ENCODE results near the gene FNDC3B.

The FNDC3B gene

DNA sequence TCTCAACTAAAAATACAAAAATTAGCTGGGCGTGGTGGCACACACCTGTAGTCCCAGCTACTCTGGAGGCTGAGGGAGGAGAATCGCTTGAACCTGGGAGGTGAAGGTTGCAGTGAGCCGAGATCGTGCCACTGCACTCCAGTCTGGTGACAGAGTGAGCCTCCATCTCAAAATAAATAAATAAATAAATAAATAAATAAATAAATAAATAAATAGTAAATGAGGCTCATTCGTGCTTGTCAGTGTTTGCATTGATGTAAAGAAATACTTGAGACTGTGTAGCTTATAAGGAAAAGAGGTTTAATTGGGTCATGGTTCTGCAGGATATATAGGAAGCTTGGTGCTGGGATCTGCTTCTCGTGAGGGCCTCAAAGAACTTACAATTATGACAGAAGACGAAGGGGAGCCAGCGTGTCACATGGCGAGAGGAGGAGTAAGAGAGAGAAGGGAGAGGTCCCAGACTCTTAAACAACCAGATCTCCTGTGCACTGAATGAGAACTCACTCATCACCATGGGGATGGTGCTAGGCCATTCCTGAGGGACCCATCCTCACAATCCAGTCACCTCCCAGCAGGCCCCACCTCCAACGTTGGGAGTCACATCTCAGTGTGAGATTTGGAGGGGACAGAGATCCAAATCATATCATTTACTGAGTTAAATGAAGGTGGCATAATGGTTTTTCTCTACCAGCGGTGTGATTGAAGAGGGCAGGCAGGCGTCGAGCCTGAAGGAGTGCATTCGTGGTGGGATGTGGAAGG is 104.5 kb downstream of the FNDC3B start (continued):
- TF ChIP-seq, protein P1, sequence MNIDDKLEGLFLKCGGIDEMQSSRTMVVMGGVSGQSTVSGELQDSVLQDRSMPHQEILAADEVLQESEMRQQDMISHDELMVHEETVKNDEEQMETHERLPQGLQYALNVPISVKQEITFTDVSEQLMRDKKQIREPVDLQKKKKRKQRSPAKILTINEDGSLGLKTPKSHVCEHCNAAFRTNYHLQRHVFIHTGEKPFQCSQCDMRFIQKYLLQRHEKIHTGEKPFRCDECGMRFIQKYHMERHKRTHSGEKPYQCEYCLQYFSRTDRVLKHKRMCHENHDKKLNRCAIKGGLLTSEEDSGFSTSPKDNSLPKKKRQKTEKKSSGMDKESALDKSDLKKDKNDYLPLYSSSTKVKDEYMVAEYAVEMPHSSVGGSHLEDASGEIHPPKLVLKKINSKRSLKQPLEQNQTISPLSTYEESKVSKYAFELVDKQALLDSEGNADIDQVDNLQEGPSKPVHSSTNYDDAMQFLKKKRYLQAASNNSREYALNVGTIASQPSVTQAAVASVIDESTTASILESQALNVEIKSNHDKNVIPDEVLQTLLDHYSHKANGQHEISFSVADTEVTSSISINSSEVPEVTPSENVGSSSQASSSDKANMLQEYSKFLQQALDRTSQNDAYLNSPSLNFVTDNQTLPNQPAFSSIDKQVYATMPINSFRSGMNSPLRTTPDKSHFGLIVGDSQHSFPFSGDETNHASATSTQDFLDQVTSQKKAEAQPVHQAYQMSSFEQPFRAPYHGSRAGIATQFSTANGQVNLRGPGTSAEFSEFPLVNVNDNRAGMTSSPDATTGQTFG (tag by site-specific recombination; IDR thresholded peaks at IDR 0.05; ENCODE audit: borderline replicate concordance), result no peak
- no peak for TF ChIP-seq KLF10 (tag by site-specific recombination; IDR thresholded peaks at IDR 0.05)
- 0 out of 2 replicates have a peak, but pooled peaks have one; percentile 23 for TF ChIP-seq ZNF19 (tag by site-specific recombination; IDR thresholded peaks at IDR 0.05; ENCODE audit: low read depth)
- TF ChIP-seq, protein P2, sequence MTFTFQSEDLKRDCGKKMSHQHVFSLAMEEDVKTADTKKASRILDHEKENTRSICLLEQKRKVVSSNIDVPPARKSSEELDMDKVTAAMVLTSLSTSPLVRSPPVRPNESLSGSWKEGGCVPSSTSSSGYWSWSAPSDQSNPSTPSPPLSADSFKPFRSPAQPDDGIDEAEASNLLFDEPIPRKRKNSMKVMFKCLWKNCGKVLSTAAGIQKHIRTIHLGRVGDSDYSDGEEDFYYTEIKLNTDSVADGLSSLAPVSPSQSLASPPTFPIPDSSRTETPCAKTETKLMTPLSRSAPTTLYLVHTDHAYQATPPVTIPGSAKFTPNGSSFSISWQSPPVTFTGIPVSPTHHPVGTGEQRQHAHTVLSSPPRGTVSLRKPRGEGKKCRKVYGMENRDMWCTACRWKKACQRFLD (tag by site-specific recombination; IDR thresholded peaks at IDR 0.05), result no peak
- TF ChIP-seq ZNF350 (tag by site-specific recombination; IDR thresholded peaks at IDR 0.05), result no peak
- TF ChIP-seq, protein P3, sequence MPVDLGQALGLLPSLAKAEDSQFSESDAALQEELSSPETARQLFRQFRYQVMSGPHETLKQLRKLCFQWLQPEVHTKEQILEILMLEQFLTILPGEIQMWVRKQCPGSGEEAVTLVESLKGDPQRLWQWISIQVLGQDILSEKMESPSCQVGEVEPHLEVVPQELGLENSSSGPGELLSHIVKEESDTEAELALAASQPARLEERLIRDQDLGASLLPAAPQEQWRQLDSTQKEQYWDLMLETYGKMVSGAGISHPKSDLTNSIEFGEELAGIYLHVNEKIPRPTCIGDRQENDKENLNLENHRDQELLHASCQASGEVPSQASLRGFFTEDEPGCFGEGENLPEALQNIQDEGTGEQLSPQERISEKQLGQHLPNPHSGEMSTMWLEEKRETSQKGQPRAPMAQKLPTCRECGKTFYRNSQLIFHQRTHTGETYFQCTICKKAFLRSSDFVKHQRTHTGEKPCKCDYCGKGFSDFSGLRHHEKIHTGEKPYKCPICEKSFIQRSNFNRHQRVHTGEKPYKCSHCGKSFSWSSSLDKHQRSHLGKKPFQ (tag by site-specific recombination; IDR thresholded peaks at IDR 0.05), result no peak
- TF ChIP-seq, protein P4, sequence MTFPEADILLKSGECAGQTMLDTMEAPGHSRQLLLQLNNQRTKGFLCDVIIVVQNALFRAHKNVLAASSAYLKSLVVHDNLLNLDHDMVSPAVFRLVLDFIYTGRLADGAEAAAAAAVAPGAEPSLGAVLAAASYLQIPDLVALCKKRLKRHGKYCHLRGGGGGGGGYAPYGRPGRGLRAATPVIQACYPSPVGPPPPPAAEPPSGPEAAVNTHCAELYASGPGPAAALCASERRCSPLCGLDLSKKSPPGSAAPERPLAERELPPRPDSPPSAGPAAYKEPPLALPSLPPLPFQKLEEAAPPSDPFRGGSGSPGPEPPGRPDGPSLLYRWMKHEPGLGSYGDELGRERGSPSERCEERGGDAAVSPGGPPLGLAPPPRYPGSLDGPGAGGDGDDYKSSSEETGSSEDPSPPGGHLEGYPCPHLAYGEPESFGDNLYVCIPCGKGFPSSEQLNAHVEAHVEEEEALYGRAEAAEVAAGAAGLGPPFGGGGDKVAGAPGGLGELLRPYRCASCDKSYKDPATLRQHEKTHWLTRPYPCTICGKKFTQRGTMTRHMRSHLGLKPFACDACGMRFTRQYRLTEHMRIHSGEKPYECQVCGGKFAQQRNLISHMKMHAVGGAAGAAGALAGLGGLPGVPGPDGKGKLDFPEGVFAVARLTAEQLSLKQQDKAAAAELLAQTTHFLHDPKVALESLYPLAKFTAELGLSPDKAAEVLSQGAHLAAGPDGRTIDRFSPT (tag by site-specific recombination; IDR thresholded peaks at IDR 0.05), result 0 out of 2 replicates have a peak, but pooled peaks have one; percentile 17
- TF ChIP-seq ZNF658 (tag by site-specific recombination; IDR thresholded peaks at IDR 0.05), result no peak
- TF ChIP-seq GLI2 (tag by site-specific recombination; IDR thresholded peaks at IDR 0.05; ENCODE audit: borderline replicate concordance, low read depth), result peak; percentile 85; the same call in 1 of the 2 replicates
- peak; percentile 58 for TF ChIP-seq ZNF654 (tag by site-specific recombination; IDR thresholded peaks at IDR 0.05; ENCODE audit: low read depth)
- no peak for TF ChIP-seq SP7 (tag by site-specific recombination; IDR thresholded peaks at IDR 0.05)
- peak; percentile 96 for TF ChIP-seq ZNF394 (tag by site-specific recombination; IDR thresholded peaks at IDR 0.05; ENCODE audit: borderline replicate concordance)
- no peak for TF ChIP-seq ZNF777 (tag by site-specific recombination; IDR thresholded peaks at IDR 0.05; ENCODE audit: borderline replicate concordance)
- no peak for TF ChIP-seq SP2 (tag by site-specific recombination; IDR thresholded peaks at IDR 0.05)
- TF ChIP-seq ZFP3 (tag by site-specific recombination; IDR thresholded peaks at IDR 0.05; ENCODE audit: low read depth), result peak; percentile 64; the same call in 1 of the 2 replicates
- TF ChIP-seq, protein P5, sequence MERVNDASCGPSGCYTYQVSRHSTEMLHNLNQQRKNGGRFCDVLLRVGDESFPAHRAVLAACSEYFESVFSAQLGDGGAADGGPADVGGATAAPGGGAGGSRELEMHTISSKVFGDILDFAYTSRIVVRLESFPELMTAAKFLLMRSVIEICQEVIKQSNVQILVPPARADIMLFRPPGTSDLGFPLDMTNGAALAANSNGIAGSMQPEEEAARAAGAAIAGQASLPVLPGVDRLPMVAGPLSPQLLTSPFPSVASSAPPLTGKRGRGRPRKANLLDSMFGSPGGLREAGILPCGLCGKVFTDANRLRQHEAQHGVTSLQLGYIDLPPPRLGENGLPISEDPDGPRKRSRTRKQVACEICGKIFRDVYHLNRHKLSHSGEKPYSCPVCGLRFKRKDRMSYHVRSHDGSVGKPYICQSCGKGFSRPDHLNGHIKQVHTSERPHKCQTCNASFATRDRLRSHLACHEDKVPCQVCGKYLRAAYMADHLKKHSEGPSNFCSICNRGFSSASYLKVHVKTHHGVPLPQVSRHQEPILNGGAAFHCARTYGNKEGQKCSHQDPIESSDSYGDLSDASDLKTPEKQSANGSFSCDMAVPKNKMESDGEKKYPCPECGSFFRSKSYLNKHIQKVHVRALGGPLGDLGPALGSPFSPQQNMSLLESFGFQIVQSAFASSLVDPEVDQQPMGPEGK (tag by site-specific recombination; IDR thresholded peaks at IDR 0.05), result no peak
- no peak for TF ChIP-seq GFI1B (tag by site-specific recombination; IDR thresholded peaks at IDR 0.05)
- TF ChIP-seq, protein P6, sequence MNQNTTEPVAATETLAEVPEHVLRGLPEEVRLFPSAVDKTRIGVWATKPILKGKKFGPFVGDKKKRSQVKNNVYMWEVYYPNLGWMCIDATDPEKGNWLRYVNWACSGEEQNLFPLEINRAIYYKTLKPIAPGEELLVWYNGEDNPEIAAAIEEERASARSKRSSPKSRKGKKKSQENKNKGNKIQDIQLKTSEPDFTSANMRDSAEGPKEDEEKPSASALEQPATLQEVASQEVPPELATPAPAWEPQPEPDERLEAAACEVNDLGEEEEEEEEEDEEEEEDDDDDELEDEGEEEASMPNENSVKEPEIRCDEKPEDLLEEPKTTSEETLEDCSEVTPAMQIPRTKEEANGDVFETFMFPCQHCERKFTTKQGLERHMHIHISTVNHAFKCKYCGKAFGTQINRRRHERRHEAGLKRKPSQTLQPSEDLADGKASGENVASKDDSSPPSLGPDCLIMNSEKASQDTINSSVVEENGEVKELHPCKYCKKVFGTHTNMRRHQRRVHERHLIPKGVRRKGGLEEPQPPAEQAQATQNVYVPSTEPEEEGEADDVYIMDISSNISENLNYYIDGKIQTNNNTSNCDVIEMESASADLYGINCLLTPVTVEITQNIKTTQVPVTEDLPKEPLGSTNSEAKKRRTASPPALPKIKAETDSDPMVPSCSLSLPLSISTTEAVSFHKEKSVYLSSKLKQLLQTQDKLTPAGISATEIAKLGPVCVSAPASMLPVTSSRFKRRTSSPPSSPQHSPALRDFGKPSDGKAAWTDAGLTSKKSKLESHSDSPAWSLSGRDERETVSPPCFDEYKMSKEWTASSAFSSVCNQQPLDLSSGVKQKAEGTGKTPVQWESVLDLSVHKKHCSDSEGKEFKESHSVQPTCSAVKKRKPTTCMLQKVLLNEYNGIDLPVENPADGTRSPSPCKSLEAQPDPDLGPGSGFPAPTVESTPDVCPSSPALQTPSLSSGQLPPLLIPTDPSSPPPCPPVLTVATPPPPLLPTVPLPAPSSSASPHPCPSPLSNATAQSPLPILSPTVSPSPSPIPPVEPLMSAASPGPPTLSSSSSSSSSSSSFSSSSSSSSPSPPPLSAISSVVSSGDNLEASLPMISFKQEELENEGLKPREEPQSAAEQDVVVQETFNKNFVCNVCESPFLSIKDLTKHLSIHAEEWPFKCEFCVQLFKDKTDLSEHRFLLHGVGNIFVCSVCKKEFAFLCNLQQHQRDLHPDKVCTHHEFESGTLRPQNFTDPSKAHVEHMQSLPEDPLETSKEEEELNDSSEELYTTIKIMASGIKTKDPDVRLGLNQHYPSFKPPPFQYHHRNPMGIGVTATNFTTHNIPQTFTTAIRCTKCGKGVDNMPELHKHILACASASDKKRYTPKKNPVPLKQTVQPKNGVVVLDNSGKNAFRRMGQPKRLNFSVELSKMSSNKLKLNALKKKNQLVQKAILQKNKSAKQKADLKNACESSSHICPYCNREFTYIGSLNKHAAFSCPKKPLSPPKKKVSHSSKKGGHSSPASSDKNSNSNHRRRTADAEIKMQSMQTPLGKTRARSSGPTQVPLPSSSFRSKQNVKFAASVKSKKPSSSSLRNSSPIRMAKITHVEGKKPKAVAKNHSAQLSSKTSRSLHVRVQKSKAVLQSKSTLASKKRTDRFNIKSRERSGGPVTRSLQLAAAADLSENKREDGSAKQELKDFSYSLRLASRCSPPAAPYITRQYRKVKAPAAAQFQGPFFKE (tag by site-specific recombination; IDR thresholded peaks at IDR 0.05; ENCODE audit: borderline replicate concordance), result no peak
- no peak for TF ChIP-seq ZSCAN23 (tag by site-specific recombination; IDR thresholded peaks at IDR 0.05)
- peak; percentile 97 for TF ChIP-seq ZNF426 (tag by site-specific recombination; IDR thresholded peaks at IDR 0.05)
- TF ChIP-seq, protein P7, sequence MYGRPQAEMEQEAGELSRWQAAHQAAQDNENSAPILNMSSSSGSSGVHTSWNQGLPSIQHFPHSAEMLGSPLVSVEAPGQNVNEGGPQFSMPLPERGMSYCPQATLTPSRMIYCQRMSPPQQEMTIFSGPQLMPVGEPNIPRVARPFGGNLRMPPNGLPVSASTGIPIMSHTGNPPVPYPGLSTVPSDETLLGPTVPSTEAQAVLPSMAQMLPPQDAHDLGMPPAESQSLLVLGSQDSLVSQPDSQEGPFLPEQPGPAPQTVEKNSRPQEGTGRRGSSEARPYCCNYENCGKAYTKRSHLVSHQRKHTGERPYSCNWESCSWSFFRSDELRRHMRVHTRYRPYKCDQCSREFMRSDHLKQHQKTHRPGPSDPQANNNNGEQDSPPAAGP (tag by site-specific recombination; IDR thresholded peaks at IDR 0.05), result no peak
